LNCAP (cell line): ENCODE measurements around the gene MEIOC.

Experiments
- TF ChIP-seq, protein P1 (sequence below): fragments of 450-650 bp; IDR thresholded peaks from 2 replicates; pipeline ENCODE4 v1.5.1; 2017; ENCODE audit warnings: mild to moderate bottlenecking

Gene MEIOC

DNA sequence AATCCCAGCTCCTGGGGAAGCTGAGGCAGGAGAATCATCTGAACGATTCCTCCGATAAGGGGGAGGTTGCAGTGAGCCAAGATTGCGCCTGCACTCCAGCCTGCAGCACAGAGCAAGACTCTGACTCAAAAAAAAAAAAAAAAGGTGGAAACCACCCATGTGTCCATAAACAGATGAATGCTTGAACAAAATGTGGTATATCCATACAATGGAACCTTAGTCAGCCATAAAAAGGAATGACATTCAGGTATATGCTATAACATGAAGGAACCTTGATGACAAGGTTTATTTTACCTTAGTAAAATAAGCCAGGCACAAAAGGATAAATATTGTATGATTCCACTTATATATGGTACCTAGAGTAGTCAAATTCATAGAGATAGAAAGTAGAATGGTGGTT, 2.9 kb upstream of the MEIOC start:
- TF ChIP-seq, protein P1, sequence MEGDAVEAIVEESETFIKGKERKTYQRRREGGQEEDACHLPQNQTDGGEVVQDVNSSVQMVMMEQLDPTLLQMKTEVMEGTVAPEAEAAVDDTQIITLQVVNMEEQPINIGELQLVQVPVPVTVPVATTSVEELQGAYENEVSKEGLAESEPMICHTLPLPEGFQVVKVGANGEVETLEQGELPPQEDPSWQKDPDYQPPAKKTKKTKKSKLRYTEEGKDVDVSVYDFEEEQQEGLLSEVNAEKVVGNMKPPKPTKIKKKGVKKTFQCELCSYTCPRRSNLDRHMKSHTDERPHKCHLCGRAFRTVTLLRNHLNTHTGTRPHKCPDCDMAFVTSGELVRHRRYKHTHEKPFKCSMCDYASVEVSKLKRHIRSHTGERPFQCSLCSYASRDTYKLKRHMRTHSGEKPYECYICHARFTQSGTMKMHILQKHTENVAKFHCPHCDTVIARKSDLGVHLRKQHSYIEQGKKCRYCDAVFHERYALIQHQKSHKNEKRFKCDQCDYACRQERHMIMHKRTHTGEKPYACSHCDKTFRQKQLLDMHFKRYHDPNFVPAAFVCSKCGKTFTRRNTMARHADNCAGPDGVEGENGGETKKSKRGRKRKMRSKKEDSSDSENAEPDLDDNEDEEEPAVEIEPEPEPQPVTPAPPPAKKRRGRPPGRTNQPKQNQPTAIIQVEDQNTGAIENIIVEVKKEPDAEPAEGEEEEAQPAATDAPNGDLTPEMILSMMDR: no peak

- TF ChIP-seq, protein P1: no peak
Observed at GRCh38 chr17:44653954-44654353, 2.3 kb upstream of the MEIOC start.

- TF ChIP-seq, protein P1: no peak
Observed at GRCh38 chr17:44661835-44662234, 5.6 kb downstream of the MEIOC start.

GRCh38 chr17:44663095-44663494, 6.8 kb downstream of the MEIOC start:
- TF ChIP-seq, protein P1: no peak

- TF ChIP-seq, protein P1: no peak
Observed at GRCh38 chr17:44664867-44665266, 8.6 kb downstream of the MEIOC start.

GRCh38 chr17:44666006-44666405, 9.7 kb downstream of the MEIOC start:
- TF ChIP-seq, protein P1: no peak

DNA sequence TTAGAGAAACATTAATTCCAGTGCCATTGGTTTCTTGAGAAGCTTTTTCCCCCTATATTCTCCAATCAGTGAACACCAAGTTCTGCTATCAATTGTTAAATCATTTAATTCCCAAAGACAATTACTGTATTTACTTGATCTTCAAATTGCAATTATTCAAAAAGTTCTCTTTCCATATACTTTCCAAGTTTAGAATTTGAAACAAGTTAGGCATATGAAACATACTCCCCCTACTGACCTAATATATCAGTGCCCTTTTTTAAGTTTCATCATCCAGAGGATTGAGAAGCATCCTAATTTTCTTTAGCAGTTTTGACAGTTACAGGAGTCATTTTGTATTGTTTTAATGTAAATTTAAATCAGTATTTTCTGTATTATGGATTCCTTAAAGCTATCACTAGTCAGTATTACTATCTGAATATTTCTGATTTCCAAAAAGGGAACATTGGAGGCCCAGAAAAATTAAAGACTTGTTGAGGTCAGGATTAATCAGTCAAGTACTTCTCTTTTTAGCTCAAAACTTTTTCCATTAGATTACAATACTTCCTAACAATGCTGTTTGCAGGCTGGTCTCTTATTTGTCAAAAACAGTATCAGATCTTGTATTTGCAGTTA, 16.3 kb downstream of the MEIOC start:
- TF ChIP-seq, protein P1: peak; percentile 51

- TF ChIP-seq, protein P1: no peak
Observed at GRCh38 chr17:44673893-44674292, 17.6 kb downstream of the MEIOC start.
